Neuronal stem cell (in vitro differentiated cells): ENCODE data around the gene ZNF550.
"Not testable (repeated sequence)": the region's sequence is repeated elsewhere in the genome, so short reads cannot be mapped to it uniquely, and the experiment has no call there.

ENCODE experiments used
- DNase-seq: peaks from one replicate; pipeline ENCODE4 v3.0.0-alpha.2; 2013; ENCODE audit warnings: low spot score
- H2AFZ ChIP-seq: one replicate; pipeline ENCODE4 v1.6.1; 2013; ENCODE audit warnings: mild to moderate bottlenecking, low read length, inconsistent platforms
- H2AK5ac ChIP-seq: 2 replicates; pipeline ENCODE4 v1.6.1; 2013; ENCODE audit warnings: low read depth, mild to moderate bottlenecking, inconsistent platforms, low read length, moderate library complexity, mixed read lengths
- H2BK120ac ChIP-seq: 2 replicates; pipeline ENCODE4 v1.6.1; 2013; ENCODE audit warnings: low read depth, mild to moderate bottlenecking, inconsistent platforms, low read length, moderate library complexity, mixed read lengths
- H2BK12ac ChIP-seq: one replicate; pipeline ENCODE4 v1.6.1; 2013; ENCODE audit warnings: low read length, inconsistent platforms
- H2BK15ac ChIP-seq: 2 replicates; pipeline ENCODE4 v1.6.1; 2013; ENCODE audit warnings: mild to moderate bottlenecking, low read length, inconsistent platforms, mixed read lengths
- H2BK5ac ChIP-seq: one replicate; pipeline ENCODE4 v1.6.1; 2013; ENCODE audit warnings: inconsistent platforms, mild to moderate bottlenecking, low read length, moderate library complexity
- H3K14ac ChIP-seq: one replicate; pipeline ENCODE4 v1.6.1; 2013; ENCODE audit warnings: low read length, inconsistent platforms
- H3K18ac ChIP-seq: 2 replicates; pipeline ENCODE4 v1.6.1; 2013; ENCODE audit warnings: low read length, inconsistent platforms
- H3K23ac ChIP-seq: 2 replicates; pipeline ENCODE4 v1.6.1; 2013; ENCODE audit warnings: low read depth, mild to moderate bottlenecking, mixed read lengths, low read length, inconsistent platforms; ENCODE audit not compliant: poor library complexity
- H3K27ac ChIP-seq: replicated peaks from 3 replicates; pipeline ENCODE4 v1.5.1; 2013; ENCODE audit warnings: low read length, inconsistent platforms
- H3K27me3 ChIP-seq, 3 experiments: 2 replicates each; pipeline ENCODE4 v1.6.1; 2013; ENCODE audit warnings: low read length in 3 of 3, mild to moderate bottlenecking in 2 of 3, inconsistent platforms in 1 of 3, low read depth in 1 of 3, mixed read lengths in 1 of 3, moderate library complexity in 1 of 3; ENCODE audit not compliant: control insufficient read depth in 3 of 3, insufficient read depth in 3 of 3
- H3K36me3 ChIP-seq, 2 donors: replicated peaks in 1 of 2; 2 replicates each; pipeline ENCODE4 v1.6.1; 2013; ENCODE audit warnings: low read length in 2 of 2; ENCODE audit not compliant: control insufficient read depth in 2 of 2, insufficient read depth in 2 of 2
- H3K4ac ChIP-seq: 2 replicates; pipeline ENCODE4 v1.6.1; 2013; ENCODE audit warnings: inconsistent platforms, mild to moderate bottlenecking, low read length, moderate library complexity
- H3K4me1 ChIP-seq, 2 donors: 1 replicate in 1 of 2; 2 replicates in 1 of 2; pipeline ENCODE4 v1.6.1; 2013; ENCODE audit warnings: low read length in 2 of 2, low read depth in 1 of 2; ENCODE audit not compliant: control insufficient read depth in 2 of 2, insufficient read depth in 1 of 2
- H3K4me2 ChIP-seq: one replicate; pipeline ENCODE4 v1.6.1; 2013; ENCODE audit warnings: mild to moderate bottlenecking, low read length, inconsistent platforms; ENCODE audit not compliant: insufficient read depth, poor library complexity, severe bottlenecking
- H3K4me3 ChIP-seq, 2 donors: 2 replicates each; pipeline ENCODE4 v1.5.1; 2013; ENCODE audit warnings: low read length in 2 of 2, mild to moderate bottlenecking in 2 of 2, inconsistent platforms in 1 of 2, moderate library complexity in 1 of 2
- H3K79me1 ChIP-seq: one replicate; pipeline ENCODE4 v1.6.1; 2013; ENCODE audit warnings: low read depth, mild to moderate bottlenecking, inconsistent platforms, low read length, moderate library complexity
- H3K9ac ChIP-seq: one replicate; pipeline ENCODE4 v1.6.1; 2013; ENCODE audit warnings: mild to moderate bottlenecking, low read depth, low read length, inconsistent platforms; ENCODE audit not compliant: poor library complexity
- H3K9me3 ChIP-seq, 2 donors: replicated peaks in 1 of 2; 2 replicates each; pipeline versions ENCODE3 to v1.6.1; 2013; ENCODE audit warnings: low read length in 2 of 2, mild to moderate bottlenecking in 2 of 2, inconsistent platforms in 1 of 2, low read depth in 1 of 2, mixed read lengths in 1 of 2, moderate library complexity in 1 of 2; ENCODE audit not compliant: control insufficient read depth in 2 of 2, insufficient read depth in 1 of 2
- H4K8ac ChIP-seq: one replicate; pipeline ENCODE4 v1.6.1; 2013; ENCODE audit warnings: low read depth, mild to moderate bottlenecking, inconsistent platforms, low read length, moderate library complexity
- H4K91ac ChIP-seq: one replicate; pipeline ENCODE4 v1.6.1; 2013; ENCODE audit warnings: low read length, low read depth, mild to moderate bottlenecking, inconsistent platforms; ENCODE audit not compliant: poor library complexity
- WGBS, 2 donors: extraction: QIAGEN DNeasy Blood & Tissue Kit; methylation state at CpG; one replicate each; pipeline ENCODE4 v1.1.7; 2013; ENCODE audit warnings: missing lambda C conversion rate in 2 of 2, mixed read lengths in 1 of 2; ENCODE audit not compliant: insufficient read length in 2 of 2, insufficient replicate concordance in 1 of 2; ENCODE audit errors: extremely low coverage in 2 of 2; 5-methylcytosine and 5-hydroxymethylcytosine counted together

Gene ZNF550

DNA sequence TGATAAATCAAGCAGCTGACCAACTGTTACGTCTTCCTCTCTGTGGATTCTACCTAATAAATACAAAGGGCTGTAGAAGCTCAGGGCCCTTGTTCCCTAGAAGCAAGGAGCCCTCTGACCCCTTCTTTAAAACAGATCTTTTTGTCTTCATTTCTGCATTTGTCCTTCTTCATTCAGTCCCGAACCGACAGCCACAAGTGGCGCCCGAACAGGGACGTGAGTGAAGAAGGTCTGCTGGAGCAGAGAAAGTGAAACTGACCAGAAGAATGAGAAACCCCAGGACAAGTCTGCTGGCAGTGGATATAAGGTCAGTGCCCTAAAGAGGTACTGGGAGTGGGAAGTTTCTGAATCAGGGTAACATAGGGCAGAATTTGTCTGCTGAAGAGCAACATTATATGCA, 46.8 kb downstream of the ZNF550 start:
- no peak overlapping the region for H2BK120ac ChIP-seq
- H4K91ac ChIP-seq, result no peak overlapping the region
- DNase-seq, result no peak
- no peak overlapping the region for H4K8ac ChIP-seq
- no peak overlapping the region for H3K4me3 ChIP-seq
- H3K18ac ChIP-seq, result no peak overlapping the region
- peaks cover 8 to 29% of the 10 kb centered on the region in 2 donors for H3K36me3 ChIP-seq
- no peaks in the 10 kb centered on the region for H3K79me1 ChIP-seq
- H2AFZ ChIP-seq, result no peak overlapping the region
- no peak overlapping the region for H2BK15ac ChIP-seq
- WGBS, 2 donors, result no CpG with 5 or more reads among the region's 6 CpGs
- H3K4me1 ChIP-seq, result no peaks in the 10 kb centered on the region
- H2AK5ac ChIP-seq, result no peak overlapping the region
- no peak overlapping the region for H3K23ac ChIP-seq
- H2BK5ac ChIP-seq, result no peak overlapping the region
- H2BK12ac ChIP-seq, result no peak overlapping the region
- H3K27ac ChIP-seq, result no peak overlapping the region
- H3K4ac ChIP-seq, result no peak overlapping the region
- no peak overlapping the region for H3K4me2 ChIP-seq
- H3K14ac ChIP-seq, result no peak overlapping the region
- no peak overlapping the region for H3K9ac ChIP-seq
- H3K9me3 ChIP-seq, result peaks cover 14 to 55% of the 10 kb centered on the region in 2 donors
- H3K27me3 ChIP-seq, result no peaks in the 10 kb centered on the region

DNA sequence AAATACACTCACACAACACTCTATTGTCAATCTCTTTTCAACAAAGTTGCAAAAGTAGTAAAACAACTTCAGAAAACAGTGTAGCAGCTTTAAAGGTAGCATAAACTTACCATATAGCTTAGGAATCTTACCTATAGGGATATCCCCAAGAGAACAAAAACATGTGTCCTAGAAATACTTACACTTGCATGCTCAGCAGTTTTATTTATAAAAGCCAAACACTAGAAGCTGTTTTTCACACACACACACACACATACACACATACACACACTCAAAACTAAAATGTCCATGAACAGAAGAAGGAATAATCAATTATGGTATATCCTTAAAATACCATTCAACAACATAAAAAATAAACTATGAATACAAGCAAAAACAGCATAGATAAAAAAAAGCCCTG, 48.2 kb downstream of the ZNF550 start:
- no peak overlapping the region for H4K91ac ChIP-seq
- no peak for DNase-seq
- no peak overlapping the region for H3K18ac ChIP-seq
- no peak overlapping the region for H2BK12ac ChIP-seq
- H3K4me3 ChIP-seq, result no peak overlapping the region
- no peak overlapping the region for H3K9ac ChIP-seq
- no peak overlapping the region for H2AFZ ChIP-seq
- H3K27ac ChIP-seq, result no peak overlapping the region
- peaks cover 19 to 60% of the 10 kb centered on the region in 2 donors for H3K9me3 ChIP-seq
- H2BK120ac ChIP-seq, result no peak overlapping the region
- no peak overlapping the region for H2AK5ac ChIP-seq
- no peak overlapping the region for H2BK15ac ChIP-seq
- H3K79me1 ChIP-seq, result no peaks in the 10 kb centered on the region
- no peak overlapping the region for H3K4me2 ChIP-seq
- H3K27me3 ChIP-seq, result no peaks in the 10 kb centered on the region
- no peak overlapping the region for H4K8ac ChIP-seq
- H2BK5ac ChIP-seq, result no peak overlapping the region
- no peak overlapping the region for H3K14ac ChIP-seq
- H3K4me1 ChIP-seq, result no peaks in the 10 kb centered on the region
- no peak overlapping the region for H3K23ac ChIP-seq
- H3K36me3 ChIP-seq, result peaks cover 20 to 36% of the 10 kb centered on the region in 2 donors
- no peak overlapping the region for H3K4ac ChIP-seq

DNA sequence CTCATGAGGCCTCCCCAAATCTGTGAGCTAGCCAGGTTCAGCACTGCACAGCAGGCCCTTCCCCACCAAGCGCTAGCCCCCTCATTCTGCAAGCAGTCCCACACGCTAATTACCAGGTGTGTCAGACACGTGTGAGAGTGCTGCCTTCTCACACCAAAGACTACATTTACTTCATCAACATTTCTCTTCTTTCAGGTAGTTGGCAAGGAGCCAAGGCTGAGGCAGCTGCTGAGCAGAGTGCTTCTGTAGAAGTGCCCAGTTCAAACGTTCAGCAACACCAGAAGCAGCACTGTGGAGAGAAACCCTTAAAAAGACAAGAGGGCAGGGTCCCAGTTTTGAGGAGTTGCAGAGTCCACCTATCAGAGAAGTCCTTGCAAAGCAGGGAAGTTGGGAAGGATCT, 53.5 kb downstream of the ZNF550 start:
- peaks cover 8 to 34% of the 10 kb centered on the region in 2 donors for H3K9me3 ChIP-seq
- no peak overlapping the region for H4K8ac ChIP-seq
- H2AK5ac ChIP-seq, result no peak overlapping the region
- H3K9ac ChIP-seq, result no peak overlapping the region
- H3K36me3 ChIP-seq, result peaks cover 28 to 69% of the 10 kb centered on the region in 2 donors
- no peaks in the 10 kb centered on the region for H3K27me3 ChIP-seq
- no peaks in the 10 kb centered on the region for H3K4me1 ChIP-seq
- no peaks in the 10 kb centered on the region for H3K79me1 ChIP-seq
- H3K23ac ChIP-seq, result no peak overlapping the region
- no peak overlapping the region for H3K18ac ChIP-seq
- H3K4me2 ChIP-seq, result no peak overlapping the region
- no peak overlapping the region for H3K4ac ChIP-seq
- H3K4me3 ChIP-seq, result no peak overlapping the region
- no peak overlapping the region for H4K91ac ChIP-seq
- no peak overlapping the region for H2BK120ac ChIP-seq
- H3K27ac ChIP-seq, result no peak overlapping the region
- H2BK12ac ChIP-seq, result no peak overlapping the region
- H2BK5ac ChIP-seq, result no peak overlapping the region
- DNase-seq, result no peak
- no peak overlapping the region for H2BK15ac ChIP-seq
- H2AFZ ChIP-seq, result no peak overlapping the region
- WGBS, 2 donors, result no CpG with 5 or more reads among the region's 4 CpGs
- H3K14ac ChIP-seq, result no peak overlapping the region

DNA sequence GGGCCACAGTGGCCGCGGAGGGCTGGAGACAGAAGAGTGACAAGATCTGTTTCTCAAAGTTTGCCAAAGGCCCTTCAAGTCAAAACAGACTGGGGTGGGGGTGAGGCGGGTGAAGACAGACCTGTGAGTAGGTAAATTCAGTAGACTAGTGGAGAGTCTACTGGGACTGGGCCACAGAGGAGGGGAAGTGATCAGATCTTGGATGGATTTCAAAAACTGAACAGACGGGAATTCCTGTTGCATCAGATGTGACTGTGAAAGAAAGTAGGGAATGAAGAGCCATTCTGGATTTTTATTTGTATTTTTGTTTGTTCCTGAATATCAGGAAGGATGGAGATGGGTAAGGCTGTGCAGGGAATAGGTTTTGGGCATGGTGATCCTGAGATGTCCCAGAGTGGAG, 59.3 kb downstream of the ZNF550 start:
- H3K4ac ChIP-seq, DNase-seq, H3K27ac ChIP-seq, H3K79me1 ChIP-seq, H3K18ac ChIP-seq, H4K91ac ChIP-seq, H4K8ac ChIP-seq, H2BK120ac ChIP-seq, H2BK5ac ChIP-seq, H3K4me1 ChIP-seq, H3K14ac ChIP-seq, H2AFZ ChIP-seq, H3K9ac ChIP-seq, H3K23ac ChIP-seq, H2BK15ac ChIP-seq, H3K27me3 ChIP-seq, H2BK12ac ChIP-seq, H2AK5ac ChIP-seq: not testable (repeated sequence)
- peaks cover 0 to 32% of the 10 kb centered on the region in 2 donors for H3K9me3 ChIP-seq
- no CpG with 5 or more reads among the region's 4 CpGs for WGBS, 2 donors
- peak overlapping the region in 1 of 2 donors; percentile 48 for H3K4me3 ChIP-seq
- peaks cover 8 to 36% of the 10 kb centered on the region in 2 donors for H3K36me3 ChIP-seq
- peak overlapping the region; percentile 32 for H3K4me2 ChIP-seq
